K562 (cell line): ENCODE data around the gene EGFR. TPM values are rescaled to one million over a fixed set of nuclear protein-coding genes. Genes with fewer than 3 reads are reported as not detected.
A peak's percentile ranks its signal among the peaks of the same experiment; 100 is the strongest.

Experiments
- CBFA2T3 ChIP-seq: fragments of 450-650 bp; IDR thresholded peaks from 2 replicates; pipeline ENCODE4 v1.6.1; 2017
- DPF2 ChIP-seq: fragments of 450-650 bp; IDR thresholded peaks from 2 replicates; pipeline ENCODE4 v1.6.1; 2016
- E2F6 ChIP-seq, 2 experiments: IDR thresholded peaks; 2 replicates each; pipeline ENCODE4 v1.6.1; 2011; ENCODE audit warnings: borderline replicate concordance in 1 of 2, control low read depth in 1 of 2, low read depth in 1 of 2, low read length in 1 of 2, mild to moderate bottlenecking in 1 of 2, mixed read lengths in 1 of 2, moderate library complexity in 1 of 2; ENCODE audit not compliant: insufficient read depth in 1 of 2, insufficient read length in 1 of 2, poor library complexity in 1 of 2, severe bottlenecking in 1 of 2; ENCODE audit errors: extremely low read depth in 1 of 2
- IRF2 ChIP-seq: sonication (generic); formaldehyde crosslinking; IDR thresholded peaks from 2 replicates; pipeline ENCODE4 v1.8.1; 2022; ENCODE audit warnings: mild to moderate bottlenecking, missing genetic modification reagents
- KHSRP ChIP-seq: fragments of 450-650 bp; IDR thresholded peaks from 2 replicates; pipeline ENCODE4 v1.6.1; 2017
- MTF1 ChIP-seq: fragments of 250-450 bp; sonication (Bioruptor Pico); IDR thresholded peaks from 2 replicates; pipeline ENCODE4 v1.9.0; 2021; ENCODE audit warnings: moderate library complexity, mild to moderate bottlenecking, inconsistent platforms, borderline replicate concordance
- RFX1 ChIP-seq: fragments of 450-650 bp; IDR thresholded peaks from 2 replicates; pipeline ENCODE4 v1.6.1; 2016; ENCODE audit warnings: mild to moderate bottlenecking, moderate library complexity
- SIRT6 ChIP-seq: IDR thresholded peaks from one replicate; pipeline ENCODE4 v1.6.1; 2012; ENCODE audit warnings: low read depth, mild to moderate bottlenecking, control low read depth, inconsistent platforms, low read length, moderate library complexity
- SPI1 ChIP-seq: IDR thresholded peaks from 2 replicates; pipeline ENCODE4 v1.6.1; 2011; ENCODE audit warnings: low read depth, low read length, control low read depth, borderline replicate concordance
- TCFL5 ChIP-seq: fragments of 250-450 bp; sonication (Bioruptor Pico); conservative IDR thresholded peaks from 2 replicates; pipeline ENCODE4 v1.6.1; 2021; ENCODE audit warnings: mild to moderate bottlenecking, moderate library complexity, matching md5 sums
- ZNF280A ChIP-seq: fragments of 450-650 bp; IDR thresholded peaks from 2 replicates; pipeline ENCODE4 v1.6.1; 2018; ENCODE audit warnings: mild to moderate bottlenecking, low read depth; ENCODE audit not compliant: partially characterized antibody
- ZNF3 ChIP-seq: fragments of 250-450 bp; sonication (Bioruptor Pico); IDR thresholded peaks from 2 replicates; pipeline ENCODE4 v1.5.0; 2021; ENCODE audit warnings: mild to moderate bottlenecking, moderate library complexity
- polyA plus RNA-seq, 8 experiments: library from polyadenylated mRNA; depleted of rRNA in 4 of 8; stranded (reverse) in 5 of 8; unstranded in 3 of 8; fragments of >200 nt; fragmentation: Nextera tagmentation in 2 of 8; fragmentation: Illumina TruSeq in 1 of 8; extraction: Ambion mirVana in 2 of 8; extraction: Trizol in 1 of 8; gene quantifications; 2 replicates each; pipeline versions ENCODE4 v1.2.1 to v1.2.3, GENCODE V29; 2011 to 2014; ENCODE audit warnings: inconsistent platforms in 1 of 8, missing spikeins in 1 of 8
- total RNA-seq, 7 experiments: library from RNA; depleted of rRNA in 6 of 7; stranded (reverse); fragments of >200 nt in 6 of 7; fragmentation: Illumina TruSeq in 2 of 7; extraction: Trizol in 2 of 7; gene quantifications; 2 replicates each; pipeline versions ENCODE4 v1.2.1 to v1.2.3, GENCODE V29; 2011 to 2021; ENCODE audit warnings: low replicate concordance in 1 of 7
- TF ChIP-seq, protein P1 (sequence below), 2 experiments: fragments of 450-650 bp; formaldehyde crosslinking in 1 of 2; IDR thresholded peaks; 2 replicates each; pipeline versions ENCODE4 v1.4.0 to v1.6.1; 2014 to 2020; ENCODE audit warnings: mild to moderate bottlenecking in 2 of 2, borderline replicate concordance in 1 of 2, low read depth in 1 of 2
- TF ChIP-seq, protein P2 (sequence below): fragments of 450-650 bp; IDR thresholded peaks from 2 replicates; pipeline ENCODE4 v1.6.1; 2017; ENCODE audit warnings: mild to moderate bottlenecking, moderate library complexity

The EGFR gene
- total and polyA plus RNA-seq, 9 of the 15 experiments (the other 6 are each of a cell fraction or from before 2014, with no cell fraction given): 0.13 TPM; not detected in 8

DNA sequence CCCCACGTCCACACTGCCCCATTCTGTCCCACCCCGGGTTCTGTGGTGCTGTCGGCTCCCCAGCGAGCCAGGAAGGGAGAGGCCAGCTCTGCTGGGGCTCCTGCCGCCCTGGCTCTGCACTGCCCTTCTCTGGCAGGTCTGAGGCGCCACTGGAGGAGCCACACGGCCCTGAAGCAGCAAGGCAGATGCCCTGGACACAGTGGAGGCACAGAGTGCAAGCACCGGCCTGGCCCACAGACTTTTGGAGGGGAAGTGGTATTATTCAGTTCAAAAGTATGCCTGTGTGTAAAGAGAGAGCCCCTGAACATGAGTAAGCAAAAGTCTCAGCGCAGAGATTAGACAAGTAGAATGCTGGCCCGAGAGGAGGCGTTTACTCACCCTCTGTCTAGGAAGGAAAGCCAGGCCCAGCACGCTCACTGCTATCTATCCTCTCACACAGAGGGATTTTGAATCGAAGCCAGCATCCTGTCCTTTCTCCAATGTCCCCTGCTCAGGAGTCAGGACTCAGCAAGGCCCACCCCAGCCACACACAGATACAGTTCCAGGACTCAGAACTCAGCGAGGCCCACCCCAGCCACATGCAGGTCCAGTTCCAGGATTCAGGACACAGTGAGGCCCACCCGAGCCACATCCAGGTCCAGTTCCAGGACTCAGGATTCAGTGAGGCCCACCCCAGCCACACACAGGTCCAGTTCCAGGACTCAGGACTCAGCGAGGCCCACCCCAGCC is 115.0 kb downstream of the EGFR start (continued):
- TF ChIP-seq, protein P1, sequence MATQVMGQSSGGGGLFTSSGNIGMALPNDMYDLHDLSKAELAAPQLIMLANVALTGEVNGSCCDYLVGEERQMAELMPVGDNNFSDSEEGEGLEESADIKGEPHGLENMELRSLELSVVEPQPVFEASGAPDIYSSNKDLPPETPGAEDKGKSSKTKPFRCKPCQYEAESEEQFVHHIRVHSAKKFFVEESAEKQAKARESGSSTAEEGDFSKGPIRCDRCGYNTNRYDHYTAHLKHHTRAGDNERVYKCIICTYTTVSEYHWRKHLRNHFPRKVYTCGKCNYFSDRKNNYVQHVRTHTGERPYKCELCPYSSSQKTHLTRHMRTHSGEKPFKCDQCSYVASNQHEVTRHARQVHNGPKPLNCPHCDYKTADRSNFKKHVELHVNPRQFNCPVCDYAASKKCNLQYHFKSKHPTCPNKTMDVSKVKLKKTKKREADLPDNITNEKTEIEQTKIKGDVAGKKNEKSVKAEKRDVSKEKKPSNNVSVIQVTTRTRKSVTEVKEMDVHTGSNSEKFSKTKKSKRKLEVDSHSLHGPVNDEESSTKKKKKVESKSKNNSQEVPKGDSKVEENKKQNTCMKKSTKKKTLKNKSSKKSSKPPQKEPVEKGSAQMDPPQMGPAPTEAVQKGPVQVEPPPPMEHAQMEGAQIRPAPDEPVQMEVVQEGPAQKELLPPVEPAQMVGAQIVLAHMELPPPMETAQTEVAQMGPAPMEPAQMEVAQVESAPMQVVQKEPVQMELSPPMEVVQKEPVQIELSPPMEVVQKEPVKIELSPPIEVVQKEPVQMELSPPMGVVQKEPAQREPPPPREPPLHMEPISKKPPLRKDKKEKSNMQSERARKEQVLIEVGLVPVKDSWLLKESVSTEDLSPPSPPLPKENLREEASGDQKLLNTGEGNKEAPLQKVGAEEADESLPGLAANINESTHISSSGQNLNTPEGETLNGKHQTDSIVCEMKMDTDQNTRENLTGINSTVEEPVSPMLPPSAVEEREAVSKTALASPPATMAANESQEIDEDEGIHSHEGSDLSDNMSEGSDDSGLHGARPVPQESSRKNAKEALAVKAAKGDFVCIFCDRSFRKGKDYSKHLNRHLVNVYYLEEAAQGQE (IDR thresholded peaks at IDR 0.05; ENCODE audit: borderline replicate concordance): no peak
- TF ChIP-seq, protein P1 (CRISPR knock-in tag; IDR thresholded peaks at IDR 0.05; ENCODE audit: low read depth): no peak
- TF ChIP-seq ZNF280A: no peak
- TF ChIP-seq ZNF3 (CRISPR knock-in tag): no peak
- no peak for TF ChIP-seq SIRT6
- peak in 1 of 2 experiments; percentile 51 for TF ChIP-seq E2F6 (IDR thresholded peaks at IDR 0.05; ENCODE audit: borderline replicate concordance in 1 of 2, extremely low read depth in 1 of 2, insufficient read depth in 1 of 2, insufficient read length in 1 of 2, low read depth in 1 of 2, low read length in 1 of 2, poor library complexity in 1 of 2, severe bottlenecking in 1 of 2)
- TF ChIP-seq KHSRP: no peak
- no peak for TF ChIP-seq IRF2 (CRISPR knock-in tag)
- TF ChIP-seq, protein P2, sequence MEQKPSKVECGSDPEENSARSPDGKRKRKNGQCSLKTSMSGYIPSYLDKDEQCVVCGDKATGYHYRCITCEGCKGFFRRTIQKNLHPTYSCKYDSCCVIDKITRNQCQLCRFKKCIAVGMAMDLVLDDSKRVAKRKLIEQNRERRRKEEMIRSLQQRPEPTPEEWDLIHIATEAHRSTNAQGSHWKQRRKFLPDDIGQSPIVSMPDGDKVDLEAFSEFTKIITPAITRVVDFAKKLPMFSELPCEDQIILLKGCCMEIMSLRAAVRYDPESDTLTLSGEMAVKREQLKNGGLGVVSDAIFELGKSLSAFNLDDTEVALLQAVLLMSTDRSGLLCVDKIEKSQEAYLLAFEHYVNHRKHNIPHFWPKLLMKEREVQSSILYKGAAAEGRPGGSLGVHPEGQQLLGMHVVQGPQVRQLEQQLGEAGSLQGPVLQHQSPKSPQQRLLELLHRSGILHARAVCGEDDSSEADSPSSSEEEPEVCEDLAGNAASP: no peak
- peak; percentile 41; the same call in 1 of the 2 replicates for TF ChIP-seq SPI1
- no peak for TF ChIP-seq MTF1 (CRISPR knock-in tag)
- no peak for TF ChIP-seq TCFL5 (CRISPR knock-in tag)
- TF ChIP-seq RFX1: no peak
- peak; percentile 52 for TF ChIP-seq CBFA2T3
- TF ChIP-seq DPF2: no peak
